IMR-90 (cell line): ENCODE data around the gene USP20. TPM values are rescaled to one million over a fixed set of nuclear protein-coding genes. Genes with fewer than 3 reads are reported as not detected.

Source experiments
- ATAC-seq: fragments of 200-7000 bp; cut with Tn5 transposase; 2 replicates; pipeline ENCODE4 v1.9.1; 2020; ENCODE audit warnings: low read depth, mild to moderate bottlenecking, moderate library complexity
- BruUV-seq: library from RNA; stranded (reverse); fragments of 400-500 nt; replicated peaks from 2 replicates; lab custom pipeline; 2021; lab: Mats Ljungman, UMichigan
- CTCF ChIA-PET: fragments of 300-600 bp; formaldehyde crosslinking; extraction: SDS; loops from one replicate; lab custom pipeline; 2021; ENCODE audit warnings: antibody characterized with exemption; lab: Yijun Ruan, JAX
- POLR2A ChIA-PET: fragments of 300-600 bp; sonication (Branson Sonifier 250); formaldehyde crosslinking; loops from one replicate; lab custom pipeline; 2022; ENCODE audit warnings: antibody characterized with exemption; ENCODE audit not compliant: unreplicated experiment; lab: Charles Lee
- DNase-seq: peaks from one replicate; pipeline ENCODE4 v3.0.0; 2013
- H2AFZ ChIP-seq: replicated peaks from 2 replicates; pipeline ENCODE3; 2013; ENCODE audit warnings: low read length, mild to moderate bottlenecking; ENCODE audit not compliant: poor library complexity
- H2AK5ac ChIP-seq: 2 replicates; pipeline ENCODE4 v1.6.1; 2013; ENCODE audit warnings: low read depth, low read length, inconsistent platforms
- H2AK9ac ChIP-seq: replicated peaks from 2 replicates; pipeline ENCODE3; 2013; ENCODE audit warnings: mild to moderate bottlenecking, low read depth, low read length, moderate library complexity; ENCODE audit not compliant: poor library complexity
- H2BK120ac ChIP-seq: 2 replicates; pipeline ENCODE4 v1.6.1; 2013; ENCODE audit warnings: low read depth, low read length, inconsistent platforms
- H2BK15ac ChIP-seq: 3 replicates; pipeline ENCODE4 v1.6.1; 2013; ENCODE audit warnings: low read depth, low read length, inconsistent platforms
- H2BK20ac ChIP-seq: 2 replicates; pipeline ENCODE4 v1.6.1; 2013; ENCODE audit warnings: low read depth, mild to moderate bottlenecking, inconsistent platforms, low read length, moderate library complexity
- H2BK5ac ChIP-seq: 2 replicates; pipeline ENCODE4 v1.6.1; 2013; ENCODE audit warnings: mild to moderate bottlenecking, low read depth, low read length, inconsistent platforms; ENCODE audit not compliant: poor library complexity, severe bottlenecking
- H3K14ac ChIP-seq: replicated peaks from 2 replicates; pipeline ENCODE4 v1.6.1; 2013; ENCODE audit warnings: low read depth, low read length, inconsistent platforms
- H3K18ac ChIP-seq: 2 replicates; pipeline ENCODE4 v1.6.1; 2013; ENCODE audit warnings: low read depth, low read length, control low read depth
- H3K23ac ChIP-seq: 2 replicates; pipeline ENCODE4 v1.6.1; 2013; ENCODE audit warnings: low read depth, low read length, inconsistent platforms
- H3K27ac ChIP-seq: 2 replicates; pipeline ENCODE4 v1.5.1; 2013; ENCODE audit warnings: mild to moderate bottlenecking, control low read depth, low read length; ENCODE audit not compliant: insufficient read depth
- H3K27me3 ChIP-seq: 2 replicates; pipeline ENCODE4 v1.6.1; 2013; ENCODE audit warnings: low read length; ENCODE audit not compliant: control insufficient read depth, insufficient read depth
- H3K36me3 ChIP-seq: 2 replicates; pipeline ENCODE4 v1.6.1; 2013; ENCODE audit warnings: low read length, mixed read lengths; ENCODE audit not compliant: control insufficient read depth, insufficient read depth
- H3K4ac ChIP-seq: 2 replicates; pipeline ENCODE4 v1.6.1; 2013; ENCODE audit warnings: low read depth, low read length, inconsistent platforms
- H3K4me1 ChIP-seq: 2 replicates; pipeline ENCODE4 v1.6.1; 2013; ENCODE audit warnings: low read length, mixed read lengths; ENCODE audit not compliant: control insufficient read depth, insufficient read depth
- H3K4me2 ChIP-seq: 2 replicates; pipeline ENCODE4 v1.6.1; 2013; ENCODE audit warnings: low read depth, mild to moderate bottlenecking, control low read depth, low read length, moderate library complexity
- H3K4me3 ChIP-seq: 2 replicates; pipeline ENCODE4 v1.5.1; 2013; ENCODE audit warnings: low read depth, mild to moderate bottlenecking, control low read depth, low read length, moderate library complexity; ENCODE audit not compliant: insufficient read depth
- H3K56ac ChIP-seq: 2 replicates; pipeline ENCODE4 v1.6.1; 2013; ENCODE audit warnings: low read length, inconsistent platforms; ENCODE audit not compliant: insufficient read depth; ENCODE audit errors: extremely low read depth
- H3K79me1 ChIP-seq, 2 experiments: 2 replicates each; pipeline ENCODE4 v1.6.1; 2013; ENCODE audit warnings: low read length in 2 of 2, inconsistent platforms in 1 of 2, low read depth in 1 of 2
- H3K9ac ChIP-seq: 2 replicates; pipeline ENCODE4 v1.6.1; 2013; ENCODE audit warnings: low read depth, low read length, control low read depth
- H3K9me1 ChIP-seq: 2 replicates; pipeline ENCODE4 v1.6.1; 2013; ENCODE audit warnings: low read length, inconsistent platforms; ENCODE audit not compliant: insufficient read depth
- H3K9me3 ChIP-seq: 2 replicates; pipeline ENCODE4 v1.6.1; 2013; ENCODE audit warnings: low read length; ENCODE audit not compliant: control insufficient read depth, insufficient read depth
- H4K20me1 ChIP-seq: 2 replicates; pipeline ENCODE4 v1.6.1; 2013; ENCODE audit warnings: low read length, inconsistent platforms; ENCODE audit not compliant: insufficient read depth
- H4K5ac ChIP-seq: 2 replicates; pipeline ENCODE4 v1.6.1; 2013; ENCODE audit warnings: mild to moderate bottlenecking, low read depth, low read length, control low read depth
- H4K8ac ChIP-seq, 2 experiments: 2 replicates each; pipeline ENCODE4 v1.6.1; 2013; ENCODE audit warnings: low read depth in 2 of 2, low read length in 2 of 2, control low read depth in 1 of 2, inconsistent platforms in 1 of 2
- H4K91ac ChIP-seq: 2 replicates; pipeline ENCODE4 v1.6.1; 2013; ENCODE audit warnings: low read depth, low read length, inconsistent platforms; ENCODE audit not compliant: insufficient read depth
- BHLHE40 ChIP-seq: fragments of 150-350 bp; IDR thresholded peaks from 2 replicates; pipeline ENCODE4 v1.6.1; 2016; ENCODE audit warnings: mild to moderate bottlenecking, low read depth, low read length
- CEBPB ChIP-seq: IDR thresholded peaks from 2 replicates; pipeline ENCODE4 v1.6.1; 2012; ENCODE audit warnings: low read depth, low read length, improper control_type of control experiment
- CHD1 ChIP-seq: IDR thresholded peaks from 2 replicates; pipeline ENCODE4 v1.6.1; 2012; ENCODE audit warnings: low read depth, low read length, improper control_type of control experiment
- FOS ChIP-seq: fragments of 150-350 bp; IDR thresholded peaks from 2 replicates; pipeline ENCODE4 v1.6.1; 2016; ENCODE audit warnings: low read depth, low read length
- MAFK ChIP-seq: IDR thresholded peaks from 2 replicates; pipeline ENCODE4 v1.6.1; 2012; ENCODE audit warnings: low read depth, low read length, improper control_type of control experiment
- MAZ ChIP-seq: IDR thresholded peaks from 2 replicates; pipeline ENCODE4 v1.6.1; 2012; ENCODE audit warnings: low read depth, mild to moderate bottlenecking, low read length, improper control_type of control experiment, moderate library complexity, borderline replicate concordance
- MXI1 ChIP-seq: IDR thresholded peaks from 2 replicates; pipeline ENCODE4 v1.6.1; 2012; ENCODE audit warnings: low read depth, mild to moderate bottlenecking, low read length, moderate library complexity, borderline replicate concordance
- NFE2L2 ChIP-seq: fragments of 150-350 bp; IDR thresholded peaks from 2 replicates; pipeline ENCODE4 v1.6.1; 2016; ENCODE audit warnings: low read depth, mild to moderate bottlenecking, low read length
- POLR2A ChIP-seq: IDR thresholded peaks from 2 replicates; pipeline ENCODE4 v1.6.1; 2012; ENCODE audit warnings: mild to moderate bottlenecking, low read depth, low read length
- RAD21 ChIP-seq: IDR thresholded peaks from 2 replicates; pipeline ENCODE4 v1.6.1; 2012; ENCODE audit warnings: low read length, improper control_type of control experiment
- RCOR1 ChIP-seq: IDR thresholded peaks from 2 replicates; pipeline ENCODE4 v1.6.1; 2012; ENCODE audit warnings: mild to moderate bottlenecking, low read length, improper control_type of control experiment; ENCODE audit not compliant: insufficient replicate concordance
- RFX5 ChIP-seq: IDR thresholded peaks from 2 replicates; pipeline ENCODE4 v1.8.0; 2012; ENCODE audit warnings: low read depth, mild to moderate bottlenecking, low read length, moderate library complexity
- SMC3 ChIP-seq: fragments of 150-350 bp; IDR thresholded peaks from 2 replicates; pipeline ENCODE4 v1.6.1; 2016; ENCODE audit warnings: low read depth, mild to moderate bottlenecking, antibody characterized with exemption, low read length, moderate library complexity
- WGBS, 2 experiments: methylation state at CpG; one replicate each; pipeline versions ENCODE4 v1.1.5 to v1.1.7; 2013; ENCODE audit warnings: missing lambda C conversion rate in 2 of 2; ENCODE audit not compliant: insufficient read length in 1 of 2; ENCODE audit errors: extremely low coverage in 2 of 2; 5-methylcytosine and 5-hydroxymethylcytosine counted together
- dilution Hi-C: fragments of 300-500 bp; cut with HindIII; formaldehyde crosslinking; loops from one replicate; pipeline ENCODE4 v1.14.3; 2018; ENCODE audit warnings: low sequenced_read_pairs; ENCODE audit not compliant: unreplicated experiment
- in situ Hi-C: fragments of 300-500 bp; cut with MboI; formaldehyde crosslinking; loops from 3 replicates; pipeline ENCODE4 v1.14.3; 2019; ENCODE audit warnings: low sequenced_read_pairs, inconsistent platforms, mixed read lengths
- intact Hi-C: fragments of 100-400 bp; cut with micrococcal nuclease; formaldehyde crosslinking; loops from 2 replicates; pipeline ENCODE4 v1.10.0; 2022
- polyA plus RNA-seq, 3 experiments: library from polyadenylated mRNA; depleted of rRNA; stranded (reverse); fragments of >200 nt; gene quantifications; 2 replicates each; pipeline ENCODE4 v1.2.3, GENCODE V29; 2012; ENCODE audit warnings: low replicate concordance in 1 of 3
- total RNA-seq: library from RNA; depleted of rRNA; stranded (reverse); fragments of >200 nt; gene quantifications from 2 replicates; pipeline ENCODE4 v1.2.3, GENCODE V29; 2012
- TF ChIP-seq, protein P1 (sequence below): fragments of 150-350 bp; IDR thresholded peaks from 2 replicates; pipeline ENCODE4 v1.6.1; 2017; ENCODE audit warnings: mild to moderate bottlenecking, antibody characterized with exemption, low read length, low read depth
- TF ChIP-seq, protein P2 (sequence below): conservative IDR thresholded peaks from 2 replicates; pipeline ENCODE4 v1.5.1; 2012; ENCODE audit warnings: mild to moderate bottlenecking, low read depth, low read length, improper control_type of control experiment
- TF ChIP-seq, protein P3 (sequence below): fragments of 150-350 bp; IDR thresholded peaks from 2 replicates; pipeline ENCODE4 v1.6.1; 2016; ENCODE audit warnings: low read depth, mild to moderate bottlenecking, low read length, moderate library complexity, borderline replicate concordance

The USP20 gene
- total and polyA plus RNA-seq, 2 of the 4 experiments (the other 2 are of a cell fraction) = 3.8 to 21.6 TPM

DNA sequence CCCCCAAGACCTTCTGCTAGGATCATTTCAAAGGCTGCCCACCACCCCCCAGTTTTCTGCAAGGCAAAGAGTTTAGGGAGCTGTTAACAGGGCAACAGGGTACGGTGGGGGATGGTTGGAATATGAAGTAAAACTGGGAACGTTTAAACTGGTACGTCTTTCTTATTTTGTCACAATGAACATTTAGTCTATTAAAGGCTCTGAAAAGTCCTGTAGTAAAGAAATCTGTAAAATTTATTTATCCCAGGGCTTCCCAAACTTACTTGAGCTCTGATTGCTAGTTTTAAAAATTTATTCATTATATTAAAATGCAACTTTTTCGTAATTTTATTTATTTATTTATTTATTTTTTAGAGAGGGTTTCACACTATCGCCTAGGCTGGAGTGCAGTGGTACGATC is 62.0 kb downstream of the USP20 start:
- dilution Hi-C loops = no loop called here
- H4K91ac ChIP-seq = no peak overlapping the region
- no peak overlapping the region for H3K9ac ChIP-seq
- CTCF ChIA-PET = no interaction called here
- H2BK15ac ChIP-seq = no peak overlapping the region
- no peak overlapping the region for H3K14ac ChIP-seq
- H2AK5ac ChIP-seq = no peak overlapping the region
- POLR2A ChIA-PET = no interaction called here
- intact Hi-C loops = no loop called here
- ATAC-seq (no peak), DNase-seq (no peak)
- H3K18ac ChIP-seq = no peak overlapping the region
- no peak overlapping the region for H3K23ac ChIP-seq
- TF ChIP-seq, protein P1, sequence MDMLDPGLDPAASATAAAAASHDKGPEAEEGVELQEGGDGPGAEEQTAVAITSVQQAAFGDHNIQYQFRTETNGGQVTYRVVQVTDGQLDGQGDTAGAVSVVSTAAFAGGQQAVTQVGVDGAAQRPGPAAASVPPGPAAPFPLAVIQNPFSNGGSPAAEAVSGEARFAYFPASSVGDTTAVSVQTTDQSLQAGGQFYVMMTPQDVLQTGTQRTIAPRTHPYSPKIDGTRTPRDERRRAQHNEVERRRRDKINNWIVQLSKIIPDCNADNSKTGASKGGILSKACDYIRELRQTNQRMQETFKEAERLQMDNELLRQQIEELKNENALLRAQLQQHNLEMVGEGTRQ = no peak
- TF ChIP-seq POLR2A (no peak), RAD21 (no peak), MAZ (no peak), NFE2L2 (no peak), RCOR1 (no peak), FOS (no peak), MXI1 (no peak), RFX5 (no peak), MAFK (no peak), CHD1 (no peak), SMC3 (no peak), CEBPB (no peak), BHLHE40 (no peak)
- TF ChIP-seq, protein P2, sequence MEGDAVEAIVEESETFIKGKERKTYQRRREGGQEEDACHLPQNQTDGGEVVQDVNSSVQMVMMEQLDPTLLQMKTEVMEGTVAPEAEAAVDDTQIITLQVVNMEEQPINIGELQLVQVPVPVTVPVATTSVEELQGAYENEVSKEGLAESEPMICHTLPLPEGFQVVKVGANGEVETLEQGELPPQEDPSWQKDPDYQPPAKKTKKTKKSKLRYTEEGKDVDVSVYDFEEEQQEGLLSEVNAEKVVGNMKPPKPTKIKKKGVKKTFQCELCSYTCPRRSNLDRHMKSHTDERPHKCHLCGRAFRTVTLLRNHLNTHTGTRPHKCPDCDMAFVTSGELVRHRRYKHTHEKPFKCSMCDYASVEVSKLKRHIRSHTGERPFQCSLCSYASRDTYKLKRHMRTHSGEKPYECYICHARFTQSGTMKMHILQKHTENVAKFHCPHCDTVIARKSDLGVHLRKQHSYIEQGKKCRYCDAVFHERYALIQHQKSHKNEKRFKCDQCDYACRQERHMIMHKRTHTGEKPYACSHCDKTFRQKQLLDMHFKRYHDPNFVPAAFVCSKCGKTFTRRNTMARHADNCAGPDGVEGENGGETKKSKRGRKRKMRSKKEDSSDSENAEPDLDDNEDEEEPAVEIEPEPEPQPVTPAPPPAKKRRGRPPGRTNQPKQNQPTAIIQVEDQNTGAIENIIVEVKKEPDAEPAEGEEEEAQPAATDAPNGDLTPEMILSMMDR = no peak
- TF ChIP-seq, protein P3, sequence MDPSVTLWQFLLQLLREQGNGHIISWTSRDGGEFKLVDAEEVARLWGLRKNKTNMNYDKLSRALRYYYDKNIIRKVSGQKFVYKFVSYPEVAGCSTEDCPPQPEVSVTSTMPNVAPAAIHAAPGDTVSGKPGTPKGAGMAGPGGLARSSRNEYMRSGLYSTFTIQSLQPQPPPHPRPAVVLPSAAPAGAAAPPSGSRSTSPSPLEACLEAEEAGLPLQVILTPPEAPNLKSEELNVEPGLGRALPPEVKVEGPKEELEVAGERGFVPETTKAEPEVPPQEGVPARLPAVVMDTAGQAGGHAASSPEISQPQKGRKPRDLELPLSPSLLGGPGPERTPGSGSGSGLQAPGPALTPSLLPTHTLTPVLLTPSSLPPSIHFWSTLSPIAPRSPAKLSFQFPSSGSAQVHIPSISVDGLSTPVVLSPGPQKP = no peak
- no peaks in the 10 kb centered on the region for H3K79me1 ChIP-seq
- H4K5ac ChIP-seq = no peak overlapping the region
- H3K4me2 ChIP-seq = no peak overlapping the region
- H3K27me3 ChIP-seq = no peaks in the 10 kb centered on the region
- no peak overlapping the region for H3K56ac ChIP-seq
- H3K36me3 ChIP-seq = peaks cover 25% of the 10 kb centered on the region
- no peaks in the 10 kb centered on the region for H3K9me3 ChIP-seq
- H3K9me1 ChIP-seq = no peaks in the 10 kb centered on the region
- no peaks in the 10 kb centered on the region for H4K20me1 ChIP-seq
- 100% methylated on average over 2 of the region's 6 CpGs; no CpG with 5 or more reads in 1 of the 2 experiments for WGBS, 2 experiments
- no peak overlapping the region for H4K8ac ChIP-seq
- no peak overlapping the region for H3K4ac ChIP-seq
- in situ Hi-C loops = loop anchor here (25.0 kb wide), 1 partner anchor 165 kb away; the partner anchor contains the start of gene GPR107
- no peak overlapping the region for H2BK5ac ChIP-seq
- H3K4me3 ChIP-seq = no peak overlapping the region
- H2BK120ac ChIP-seq = no peak overlapping the region
- no peak overlapping the region for H2AFZ ChIP-seq
- no peak overlapping the region for H3K27ac ChIP-seq
- no TSS peak for BruUV-seq
- H2AK9ac ChIP-seq = no peak overlapping the region
- H3K4me1 ChIP-seq = peaks cover 1% of the 10 kb centered on the region; the same call in 1 of the 2 replicates
- H2BK20ac ChIP-seq = no peak overlapping the region
